Activated CD4-positive, alpha-beta memory T cell treated with anti-CD3 and anti-CD28 coated beads, Interleukin-2, amount 10 ng/mL, durations not matched to agents 7 days and 5 days (primary cell): Measurements from ENCODE around the gene UTP4. TPM values are rescaled to one million over a fixed set of nuclear protein-coding genes. Genes with fewer than 3 reads are reported as not detected.

ENCODE experiments used
- CTCF ChIA-PET: fragments of 350-600 bp; sonication (Branson Sonifier 250); formaldehyde crosslinking; loops from one replicate; lab custom pipeline; 2021; ENCODE audit warnings: antibody characterized with exemption, inconsistent platforms; lab: Charles Lee
- POLR2A ChIA-PET: fragments of 350-600 bp; sonication (Branson Sonifier 250); formaldehyde crosslinking; loops from one replicate; lab custom pipeline; 2021; ENCODE audit warnings: antibody characterized with exemption; lab: Charles Lee
- DNase-seq: peaks from one replicate; pipeline ENCODE4 v3.0.0-alpha.2; 2020
- H3K27ac Mint-ChIP-seq: one replicate; pipeline ENCODE4 v1.8.0; 2021; ENCODE audit warnings: mild to moderate bottlenecking, mixed read lengths
- H3K27me3 Mint-ChIP-seq: one replicate; pipeline ENCODE4 v1.8.0; 2021; ENCODE audit warnings: mixed read lengths
- H3K36me3 Mint-ChIP-seq: one replicate; pipeline ENCODE4 v1.8.0; 2021; ENCODE audit warnings: low read depth, mixed read lengths
- H3K4me1 Mint-ChIP-seq: one replicate; pipeline ENCODE4 v1.8.0; 2021; ENCODE audit warnings: mixed read lengths
- H3K4me3 Mint-ChIP-seq: one replicate; pipeline ENCODE4 v1.8.0; 2021; ENCODE audit warnings: mild to moderate bottlenecking, mixed read lengths
- H3K9me3 Mint-ChIP-seq: one replicate; pipeline ENCODE4 v1.8.0; 2021; ENCODE audit warnings: mixed read lengths
- total RNA-seq, 2 experiments: library from RNA; stranded (reverse); gene quantifications; one replicate each; pipeline ENCODE4 v1.2.3, GENCODE V29; 2021

The UTP4 gene
- 10 to 100 TPM; 39.7 to 48.7 TPM for total RNA-seq

- peak; percentile 88 for DNase-seq
- peak within 1 kb of the TSS; percentile 93 for H3K4me3 Mint-ChIP-seq
- H3K36me3 Mint-ChIP-seq: peaks cover 40% of the 10 kb centered on the region
- peaks cover 59% of the 10 kb centered on the region for H3K4me1 Mint-ChIP-seq
- POLR2A ChIA-PET: interaction anchor here (0.6 to 3.0 kb wide), 24 partner anchors 8 to 603 kb away, joined by 3 to 28 read pairs (median 4); partner anchors contain the start of genes CYB5B, HAS3, SNTB2 and TANGO6
- peak within 1 kb of the TSS; percentile 81 for H3K27ac Mint-ChIP-seq
- no peaks in the 10 kb centered on the region for H3K9me3 Mint-ChIP-seq
- H3K27me3 Mint-ChIP-seq: no peaks in the 10 kb centered on the region
- CTCF ChIA-PET: interaction anchor here (0.9 to 3.5 kb wide), 7 partner anchors 9 to 604 kb away, joined by 4 to 22 read pairs (median 9); no protein-coding TSS in a partner anchor
Measured at GRCh38 chr16:69132424-69133252, at the start of gene UTP4, which contains the start of gene CHTF8. Gene UTP4 (plus strand): TSS chr16:69132649. CDS start chr16:69133460, 811 bp downstream. Gene CHTF8 (minus strand): TSS chr16:69132588. CDS start chr16:69121458, 11,130 bp downstream.

GRCh38 chr16:69083306-69083941, 49.0 kb upstream of the UTP4 start:
- H3K9me3 Mint-ChIP-seq: no peaks in the 10 kb centered on the region
- no peak for DNase-seq
- H3K4me3 Mint-ChIP-seq: no peak overlapping the region
- H3K27me3 Mint-ChIP-seq: no peaks in the 10 kb centered on the region
- no peak overlapping the region for H3K27ac Mint-ChIP-seq
- H3K36me3 Mint-ChIP-seq: peaks cover 7% of the 10 kb centered on the region
- CTCF ChIA-PET: interaction anchor here (0.6 kb wide), 1 partner anchor 125 kb away, joined by 3 read pairs; no protein-coding TSS in a partner anchor
- POLR2A ChIA-PET: no interaction called here
- H3K4me1 Mint-ChIP-seq: peaks cover 8% of the 10 kb centered on the region

GRCh38 chr16:69084289-69084688, 48.2 kb upstream of the UTP4 start:
- ChIA-PET POLR2A (no interaction called here), CTCF (no interaction called here)
- no peak for DNase-seq
- H3K27me3 Mint-ChIP-seq: no peaks in the 10 kb centered on the region
- peaks cover 7% of the 10 kb centered on the region for H3K36me3 Mint-ChIP-seq
- no peaks in the 10 kb centered on the region for H3K9me3 Mint-ChIP-seq
- no peak overlapping the region for H3K27ac Mint-ChIP-seq
- peaks cover 16% of the 10 kb centered on the region for H3K4me1 Mint-ChIP-seq
- H3K4me3 Mint-ChIP-seq: no peak overlapping the region

GRCh38 chr16:69085032-69085695, 47.3 kb upstream of the UTP4 start:
- no peak overlapping the region for H3K4me3 Mint-ChIP-seq
- H3K9me3 Mint-ChIP-seq: no peaks in the 10 kb centered on the region
- CTCF ChIA-PET: interaction anchor here (0.6 to 0.7 kb wide), 2 partner anchors 38 to 808 kb away, joined by 3 read pairs; no protein-coding TSS in a partner anchor
- peaks cover 24% of the 10 kb centered on the region for H3K4me1 Mint-ChIP-seq
- H3K27ac Mint-ChIP-seq: no peak overlapping the region
- peaks cover 7% of the 10 kb centered on the region for H3K36me3 Mint-ChIP-seq
- no peak for DNase-seq
- POLR2A ChIA-PET: no interaction called here
- no peaks in the 10 kb centered on the region for H3K27me3 Mint-ChIP-seq

- no peaks in the 10 kb centered on the region for H3K9me3 Mint-ChIP-seq
- H3K4me1 Mint-ChIP-seq: peaks cover 27% of the 10 kb centered on the region
- ChIA-PET CTCF (no interaction called here), POLR2A (no interaction called here)
- no peak for DNase-seq
- H3K36me3 Mint-ChIP-seq: peaks cover 7% of the 10 kb centered on the region
- H3K27ac Mint-ChIP-seq: no peak overlapping the region
- H3K4me3 Mint-ChIP-seq: no peak overlapping the region
- peaks cover 7% of the 10 kb centered on the region for H3K27me3 Mint-ChIP-seq
Measured at GRCh38 chr16:69087161-69087581, 45.3 kb upstream of the UTP4 start.

GRCh38 chr16:69088684-69089083, 43.8 kb upstream of the UTP4 start:
- Mint-ChIP-seq H3K27me3 (peaks cover 7% of the 10 kb centered on the region), H3K4me3 (no peak overlapping the region), H3K9me3 (no peaks in the 10 kb centered on the region), H3K36me3 (peaks cover 7% of the 10 kb centered on the region), H3K27ac (no peak overlapping the region), H3K4me1 (peaks cover 27% of the 10 kb centered on the region)
- no peak for DNase-seq
- ChIA-PET POLR2A (no interaction called here), CTCF (interaction anchor here (0.8 to 1.1 kb wide), 3 partner anchors 17 to 567 kb away, joined by 3 to 4 read pairs (median 3); partner anchors contain the start of gene HAS3)

- H3K4me3 Mint-ChIP-seq: no peak overlapping the region
- peaks cover 27% of the 10 kb centered on the region for H3K4me1 Mint-ChIP-seq
- DNase-seq: peak; percentile 55
- no peaks in the 10 kb centered on the region for H3K9me3 Mint-ChIP-seq
- no peak overlapping the region for H3K27ac Mint-ChIP-seq
- peaks cover 7% of the 10 kb centered on the region for H3K36me3 Mint-ChIP-seq
- ChIA-PET POLR2A (interaction anchor here (1.3 kb wide), 1 partner anchor 246 kb away, joined by 3 read pairs; the partner anchor contains the start of gene TANGO6), CTCF (interaction anchor here (0.8 to 1.1 kb wide), 3 partner anchors 16 to 568 kb away, joined by 3 to 4 read pairs (median 3); partner anchors contain the start of gene HAS3)
- H3K27me3 Mint-ChIP-seq: peaks cover 8% of the 10 kb centered on the region
Measured at GRCh38 chr16:69089091-69089910, 43.1 kb upstream of the UTP4 start.

GRCh38 chr16:69093974-69094373, 38.5 kb upstream of the UTP4 start:
- Mint-ChIP-seq H3K4me3 (no peak overlapping the region), H3K4me1 (peaks cover 13% of the 10 kb centered on the region), H3K9me3 (no peaks in the 10 kb centered on the region), H3K36me3 (no peaks in the 10 kb centered on the region), H3K27ac (no peak overlapping the region), H3K27me3 (peaks cover 10% of the 10 kb centered on the region)
- CTCF ChIA-PET: interaction anchor here (0.7 to 1.3 kb wide), 4 partner anchors 11 to 29 kb away, joined by 3 read pairs; partner anchors contain the start of gene HAS3
- POLR2A ChIA-PET: no interaction called here
- DNase-seq: no peak

GRCh38 chr16:69094501-69094900, 37.9 kb upstream of the UTP4 start:
- no peak overlapping the region for H3K4me3 Mint-ChIP-seq
- H3K36me3 Mint-ChIP-seq: no peaks in the 10 kb centered on the region
- H3K27me3 Mint-ChIP-seq: peaks cover 10% of the 10 kb centered on the region
- no peak for DNase-seq
- peaks cover 8% of the 10 kb centered on the region for H3K4me1 Mint-ChIP-seq
- POLR2A ChIA-PET: no interaction called here
- no peak overlapping the region for H3K27ac Mint-ChIP-seq
- H3K9me3 Mint-ChIP-seq: no peaks in the 10 kb centered on the region
- CTCF ChIA-PET: interaction anchor here (0.6 to 1.3 kb wide), 3 partner anchors 17 to 258 kb away, joined by 3 to 4 read pairs (median 3); no protein-coding TSS in a partner anchor

GRCh38 chr16:69095193-69095592, 37.3 kb upstream of the UTP4 start:
- peaks cover 3% of the 10 kb centered on the region for H3K4me1 Mint-ChIP-seq
- H3K36me3 Mint-ChIP-seq: no peaks in the 10 kb centered on the region
- no peak overlapping the region for H3K4me3 Mint-ChIP-seq
- ChIA-PET CTCF (interaction anchor here (0.6 to 1.0 kb wide), 2 partner anchors 17 to 259 kb away, joined by 3 to 4 read pairs; no protein-coding TSS in a partner anchor), POLR2A (no interaction called here)
- peaks cover 10% of the 10 kb centered on the region for H3K27me3 Mint-ChIP-seq
- no peak for DNase-seq
- H3K9me3 Mint-ChIP-seq: no peaks in the 10 kb centered on the region
- H3K27ac Mint-ChIP-seq: no peak overlapping the region

- Mint-ChIP-seq H3K36me3 (no peaks in the 10 kb centered on the region), H3K4me3 (no peak overlapping the region), H3K27me3 (peaks cover 21% of the 10 kb centered on the region), H3K27ac (no peak overlapping the region), H3K9me3 (no peaks in the 10 kb centered on the region), H3K4me1 (peaks cover 2% of the 10 kb centered on the region)
- no peak for DNase-seq
- ChIA-PET CTCF (interaction anchor here (0.9 kb wide), 1 partner anchor 579 kb away, joined by 3 read pairs; no protein-coding TSS in a partner anchor), POLR2A (no interaction called here)
Measured at GRCh38 chr16:69100071-69100691, 32.3 kb upstream of the UTP4 start.
